IMR-90 (cell line): ENCODE data around the gene TGFA. TPM values are rescaled to one million over a fixed set of nuclear protein-coding genes. Genes with fewer than 3 reads are reported as not detected.

Source experiments
- ATAC-seq: fragments of 200-7000 bp; cut with Tn5 transposase; 2 replicates; pipeline ENCODE4 v1.9.1; 2020; ENCODE audit warnings: low read depth, mild to moderate bottlenecking, moderate library complexity
- BruUV-seq: library from RNA; stranded (reverse); fragments of 400-500 nt; replicated peaks from 2 replicates; lab custom pipeline; 2021; lab: Mats Ljungman, UMichigan
- CTCF ChIA-PET: fragments of 300-600 bp; formaldehyde crosslinking; extraction: SDS; loops from one replicate; lab custom pipeline; 2021; ENCODE audit warnings: antibody characterized with exemption; lab: Yijun Ruan, JAX
- POLR2A ChIA-PET: fragments of 300-600 bp; sonication (Branson Sonifier 250); formaldehyde crosslinking; loops from one replicate; lab custom pipeline; 2022; ENCODE audit warnings: antibody characterized with exemption; ENCODE audit not compliant: unreplicated experiment; lab: Charles Lee
- DNase-seq: peaks from one replicate; pipeline ENCODE4 v3.0.0; 2013
- H2AFZ ChIP-seq: replicated peaks from 2 replicates; pipeline ENCODE3; 2013; ENCODE audit warnings: low read length, mild to moderate bottlenecking; ENCODE audit not compliant: poor library complexity
- H2AK5ac ChIP-seq: 2 replicates; pipeline ENCODE4 v1.6.1; 2013; ENCODE audit warnings: low read depth, low read length, inconsistent platforms
- H2AK9ac ChIP-seq: replicated peaks from 2 replicates; pipeline ENCODE3; 2013; ENCODE audit warnings: mild to moderate bottlenecking, low read depth, low read length, moderate library complexity; ENCODE audit not compliant: poor library complexity
- H2BK120ac ChIP-seq: 2 replicates; pipeline ENCODE4 v1.6.1; 2013; ENCODE audit warnings: low read depth, low read length, inconsistent platforms
- H2BK15ac ChIP-seq: 3 replicates; pipeline ENCODE4 v1.6.1; 2013; ENCODE audit warnings: low read depth, low read length, inconsistent platforms
- H2BK20ac ChIP-seq: 2 replicates; pipeline ENCODE4 v1.6.1; 2013; ENCODE audit warnings: low read depth, mild to moderate bottlenecking, inconsistent platforms, low read length, moderate library complexity
- H2BK5ac ChIP-seq: 2 replicates; pipeline ENCODE4 v1.6.1; 2013; ENCODE audit warnings: mild to moderate bottlenecking, low read depth, low read length, inconsistent platforms; ENCODE audit not compliant: poor library complexity, severe bottlenecking
- H3K14ac ChIP-seq: replicated peaks from 2 replicates; pipeline ENCODE4 v1.6.1; 2013; ENCODE audit warnings: low read depth, low read length, inconsistent platforms
- H3K18ac ChIP-seq: 2 replicates; pipeline ENCODE4 v1.6.1; 2013; ENCODE audit warnings: low read depth, low read length, control low read depth
- H3K23ac ChIP-seq: 2 replicates; pipeline ENCODE4 v1.6.1; 2013; ENCODE audit warnings: low read depth, low read length, inconsistent platforms
- H3K27ac ChIP-seq: 2 replicates; pipeline ENCODE4 v1.5.1; 2013; ENCODE audit warnings: mild to moderate bottlenecking, control low read depth, low read length; ENCODE audit not compliant: insufficient read depth
- H3K27me3 ChIP-seq: 2 replicates; pipeline ENCODE4 v1.6.1; 2013; ENCODE audit warnings: low read length; ENCODE audit not compliant: control insufficient read depth, insufficient read depth
- H3K36me3 ChIP-seq: 2 replicates; pipeline ENCODE4 v1.6.1; 2013; ENCODE audit warnings: low read length, mixed read lengths; ENCODE audit not compliant: control insufficient read depth, insufficient read depth
- H3K4ac ChIP-seq: 2 replicates; pipeline ENCODE4 v1.6.1; 2013; ENCODE audit warnings: low read depth, low read length, inconsistent platforms
- H3K4me1 ChIP-seq: 2 replicates; pipeline ENCODE4 v1.6.1; 2013; ENCODE audit warnings: low read length, mixed read lengths; ENCODE audit not compliant: control insufficient read depth, insufficient read depth
- H3K4me2 ChIP-seq: 2 replicates; pipeline ENCODE4 v1.6.1; 2013; ENCODE audit warnings: low read depth, mild to moderate bottlenecking, control low read depth, low read length, moderate library complexity
- H3K4me3 ChIP-seq: 2 replicates; pipeline ENCODE4 v1.5.1; 2013; ENCODE audit warnings: low read depth, mild to moderate bottlenecking, control low read depth, low read length, moderate library complexity; ENCODE audit not compliant: insufficient read depth
- H3K56ac ChIP-seq: 2 replicates; pipeline ENCODE4 v1.6.1; 2013; ENCODE audit warnings: low read length, inconsistent platforms; ENCODE audit not compliant: insufficient read depth; ENCODE audit errors: extremely low read depth
- H3K79me1 ChIP-seq, 2 experiments: 2 replicates each; pipeline ENCODE4 v1.6.1; 2013; ENCODE audit warnings: low read length in 2 of 2, inconsistent platforms in 1 of 2, low read depth in 1 of 2
- H3K9ac ChIP-seq: 2 replicates; pipeline ENCODE4 v1.6.1; 2013; ENCODE audit warnings: low read depth, low read length, control low read depth
- H3K9me1 ChIP-seq: 2 replicates; pipeline ENCODE4 v1.6.1; 2013; ENCODE audit warnings: low read length, inconsistent platforms; ENCODE audit not compliant: insufficient read depth
- H3K9me3 ChIP-seq: 2 replicates; pipeline ENCODE4 v1.6.1; 2013; ENCODE audit warnings: low read length; ENCODE audit not compliant: control insufficient read depth, insufficient read depth
- H4K20me1 ChIP-seq: 2 replicates; pipeline ENCODE4 v1.6.1; 2013; ENCODE audit warnings: low read length, inconsistent platforms; ENCODE audit not compliant: insufficient read depth
- H4K5ac ChIP-seq: 2 replicates; pipeline ENCODE4 v1.6.1; 2013; ENCODE audit warnings: mild to moderate bottlenecking, low read depth, low read length, control low read depth
- H4K8ac ChIP-seq, 2 experiments: 2 replicates each; pipeline ENCODE4 v1.6.1; 2013; ENCODE audit warnings: low read depth in 2 of 2, low read length in 2 of 2, control low read depth in 1 of 2, inconsistent platforms in 1 of 2
- H4K91ac ChIP-seq: 2 replicates; pipeline ENCODE4 v1.6.1; 2013; ENCODE audit warnings: low read depth, low read length, inconsistent platforms; ENCODE audit not compliant: insufficient read depth
- RAD21 ChIP-seq: IDR thresholded peaks from 2 replicates; pipeline ENCODE4 v1.6.1; 2012; ENCODE audit warnings: low read length, improper control_type of control experiment
- WGBS, 2 experiments: methylation state at CpG; one replicate each; pipeline versions ENCODE4 v1.1.5 to v1.1.7; 2013; ENCODE audit warnings: missing lambda C conversion rate in 2 of 2; ENCODE audit not compliant: insufficient read length in 1 of 2; ENCODE audit errors: extremely low coverage in 2 of 2; 5-methylcytosine and 5-hydroxymethylcytosine counted together
- dilution Hi-C: fragments of 300-500 bp; cut with HindIII; formaldehyde crosslinking; loops from one replicate; pipeline ENCODE4 v1.14.3; 2018; ENCODE audit warnings: low sequenced_read_pairs; ENCODE audit not compliant: unreplicated experiment
- in situ Hi-C: fragments of 300-500 bp; cut with MboI; formaldehyde crosslinking; loops from 3 replicates; pipeline ENCODE4 v1.14.3; 2019; ENCODE audit warnings: low sequenced_read_pairs, inconsistent platforms, mixed read lengths
- intact Hi-C: fragments of 100-400 bp; cut with micrococcal nuclease; formaldehyde crosslinking; loops from 2 replicates; pipeline ENCODE4 v1.10.0; 2022
- polyA plus RNA-seq, 3 experiments: library from polyadenylated mRNA; depleted of rRNA; stranded (reverse); fragments of >200 nt; gene quantifications; 2 replicates each; pipeline ENCODE4 v1.2.3, GENCODE V29; 2012; ENCODE audit warnings: low replicate concordance in 1 of 3
- total RNA-seq: library from RNA; depleted of rRNA; stranded (reverse); fragments of >200 nt; gene quantifications from 2 replicates; pipeline ENCODE4 v1.2.3, GENCODE V29; 2012

TGFA gene
- total and polyA plus RNA-seq, 2 of the 4 experiments (the other 2 are of a cell fraction), result not detected

DNA sequence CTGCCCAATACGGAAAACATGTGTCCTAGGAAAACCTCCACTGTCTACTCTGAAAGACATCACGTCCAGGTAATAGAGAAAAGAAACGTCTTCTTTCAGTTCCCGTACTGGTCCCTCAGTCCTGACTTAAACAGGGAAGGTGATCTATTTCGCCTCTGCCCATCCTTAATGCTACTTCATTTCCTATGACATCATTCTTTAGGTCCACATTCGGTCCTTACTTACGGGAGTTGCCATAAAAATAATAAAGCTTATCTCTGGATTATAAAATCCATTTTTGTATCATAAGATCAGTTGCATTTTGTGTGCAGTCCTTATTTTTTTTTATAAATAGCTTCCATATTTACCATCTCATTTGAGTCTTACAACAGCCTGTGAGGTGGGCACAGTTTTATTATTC, 3.7 kb downstream of the TGFA start:
- Histone ChIP-seq H3K18ac (no peak overlapping the region), H3K9me1 (no peaks in the 10 kb centered on the region), H3K4me2 (no peak overlapping the region), H2AK5ac (no peak overlapping the region), H2AK9ac (no peak overlapping the region), H2BK120ac (no peak overlapping the region), H3K9ac (no peak overlapping the region), H3K9me3 (no peaks in the 10 kb centered on the region), H3K27me3 (peaks cover 38% of the 10 kb centered on the region), H2BK15ac (no peak overlapping the region), H3K14ac (no peak overlapping the region), H3K36me3 (no peaks in the 10 kb centered on the region), H2BK20ac (no peak overlapping the region), H4K8ac (no peak overlapping the region), H2BK5ac (no peak overlapping the region), H3K79me1 (no peaks in the 10 kb centered on the region), H3K56ac (no peak overlapping the region), H4K91ac (no peak overlapping the region), H4K20me1 (no peaks in the 10 kb centered on the region), H3K4ac (no peak overlapping the region), H3K4me1 (0 out of 2 replicates have a peak, but pooled peaks cover 3% of the 10 kb centered on the region), H3K27ac (no peak overlapping the region), H2AFZ (no peak overlapping the region), H3K4me3 (no peak overlapping the region), H3K23ac (no peak overlapping the region), H4K5ac (no peak overlapping the region)
- 36% methylated on average over 2 of the region's 7 CpGs; no CpG with 5 or more reads in 1 of the 2 experiments for WGBS, 2 experiments
- in situ Hi-C loops (no loop called here), intact Hi-C loops (no loop called here), dilution Hi-C loops (no loop called here)
- no TSS peak for BruUV-seq
- no peak for ATAC-seq
- POLR2A ChIA-PET, result no interaction called here
- DNase-seq, result no peak
- CTCF ChIA-PET, result interaction anchor here (1.5 kb wide), 1 partner anchor 246 kb away, joined by 4 read pairs; no protein-coding TSS in a partner anchor
- no peak for TF ChIP-seq RAD21
